HepG2 (cell line): ENCODE data around the gene ANKRD39. TPM values are rescaled to one million over a fixed set of nuclear protein-coding genes. Genes with fewer than 3 reads are reported as not detected.
A peak's percentile ranks its signal among the peaks of the same experiment; 100 is the strongest.

ENCODE experiments used
- BCLAF1 ChIP-seq: fragments of 450-650 bp; IDR thresholded peaks from 2 replicates; pipeline ENCODE4 v1.6.1; 2017; ENCODE audit warnings: mild to moderate bottlenecking
- DNMT3B ChIP-seq: conservative IDR thresholded peaks from 2 replicates; pipeline ENCODE4 v1.6.1; 2016; ENCODE audit warnings: missing biosample characterization, control low read depth
- GABPB1 ChIP-seq: IDR thresholded peaks from 2 replicates; pipeline ENCODE4 v1.6.1; 2016; ENCODE audit warnings: mild to moderate bottlenecking, missing genetic modification reagents, moderate library complexity, missing compliant biosample characterization
- HCFC1 ChIP-seq: fragments of 150-350 bp; IDR thresholded peaks from 2 replicates; pipeline ENCODE4 v1.6.1; 2014; ENCODE audit warnings: low read depth, low read length
- KLF15 ChIP-seq: sonication (generic); formaldehyde crosslinking; IDR thresholded peaks from 2 replicates; pipeline ENCODE4 v1.8.1; 2023; ENCODE audit warnings: borderline replicate concordance, mild to moderate bottlenecking, inconsistent platforms, missing genetic modification reagents, mixed read lengths
- NONO ChIP-seq, 2 experiments: fragments of 450-650 bp in 1 of 2; sonication (generic) in 1 of 2; formaldehyde crosslinking in 1 of 2; IDR thresholded peaks in 1 of 2; conservative IDR thresholded peaks in 1 of 2; 2 replicates each; pipeline versions ENCODE4 v1.6.1 to v1.8.0; 2017 to 2022; ENCODE audit warnings: mild to moderate bottlenecking in 1 of 2, missing genetic modification reagents in 1 of 2, moderate library complexity in 1 of 2
- REL ChIP-seq: sonication (generic); formaldehyde crosslinking; conservative IDR thresholded peaks from 2 replicates; pipeline ENCODE4 v1.8.0; 2022; ENCODE audit warnings: mild to moderate bottlenecking, missing genetic modification reagents, moderate library complexity
- REPIN1 ChIP-seq: sonication (generic); formaldehyde crosslinking; IDR thresholded peaks from 2 replicates; pipeline ENCODE4 v1.8.0; 2022; ENCODE audit warnings: missing genetic modification reagents, low read depth, mild to moderate bottlenecking, borderline replicate concordance
- SP140L ChIP-seq: sonication (generic); formaldehyde crosslinking; IDR thresholded peaks from 2 replicates; pipeline ENCODE4 v1.4.0; 2020; ENCODE audit warnings: missing genetic modification reagents, borderline replicate concordance
- ZBTB37 ChIP-seq: sonication (generic); formaldehyde crosslinking; IDR thresholded peaks from 2 replicates; pipeline ENCODE4 v1.4.0; 2020; ENCODE audit warnings: mild to moderate bottlenecking, missing genetic modification reagents
- ZNF547 ChIP-seq: sonication (generic); formaldehyde crosslinking; IDR thresholded peaks from 2 replicates; pipeline ENCODE4 v1.5.1; 2020; ENCODE audit warnings: mild to moderate bottlenecking, missing genetic modification reagents
- ZNF597 ChIP-seq: sonication (generic); formaldehyde crosslinking; IDR thresholded peaks from 2 replicates; pipeline ENCODE4 v1.5.0; 2020; ENCODE audit warnings: missing genetic modification reagents
- polyA plus RNA-seq, 8 experiments: library from polyadenylated mRNA; depleted of rRNA in 3 of 8; stranded (reverse) in 7 of 8; unstranded in 1 of 8; fragments of >200 nt; fragmentation: Illumina TruSeq in 4 of 8; extraction: Trizol in 4 of 8; gene quantifications; 2 replicates each; pipeline versions ENCODE4 v1.2.1 to v1.2.3, GENCODE V29; 2011 to 2016; ENCODE audit warnings: low read depth in 4 of 8, missing spikeins in 1 of 8, mixed read lengths in 1 of 8; ENCODE audit not compliant: insufficient read depth in 1 of 8
- total RNA-seq, 5 experiments: library from RNA; depleted of rRNA; stranded (reverse); fragments of >200 nt; fragmentation: Illumina TruSeq; extraction: Trizol; gene quantifications; 2 replicates each; pipeline ENCODE4 v1.2.3, GENCODE V29; 2016; ENCODE audit warnings: low read depth in 1 of 5
- TF ChIP-seq, protein P1 (sequence below): sonication (generic); formaldehyde crosslinking; IDR thresholded peaks from 2 replicates; pipeline ENCODE4 v1.8.1; 2023; ENCODE audit warnings: mild to moderate bottlenecking, missing genetic modification reagents, borderline replicate concordance
- TF ChIP-seq, protein P2 (sequence below): sonication (generic); formaldehyde crosslinking; IDR thresholded peaks from 2 replicates; pipeline ENCODE4 v1.4.0; 2020; ENCODE audit warnings: missing genetic modification reagents
- TF ChIP-seq, protein P3 (sequence below): sonication (generic); formaldehyde crosslinking; IDR thresholded peaks from 2 replicates; pipeline ENCODE4 v1.4.0; 2020; ENCODE audit warnings: missing genetic modification reagents
- TF ChIP-seq, protein P4 (sequence below): sonication (generic); formaldehyde crosslinking; IDR thresholded peaks from 2 replicates; pipeline ENCODE4 v1.8.0; 2022; ENCODE audit warnings: low read depth, missing genetic modification reagents

Gene ANKRD39
- total and polyA plus RNA-seq, 2 of the 13 experiments (the other 11 are each of a cell fraction or from before 2014, with no cell fraction given) = 23.2 to 24.8 TPM

DNA sequence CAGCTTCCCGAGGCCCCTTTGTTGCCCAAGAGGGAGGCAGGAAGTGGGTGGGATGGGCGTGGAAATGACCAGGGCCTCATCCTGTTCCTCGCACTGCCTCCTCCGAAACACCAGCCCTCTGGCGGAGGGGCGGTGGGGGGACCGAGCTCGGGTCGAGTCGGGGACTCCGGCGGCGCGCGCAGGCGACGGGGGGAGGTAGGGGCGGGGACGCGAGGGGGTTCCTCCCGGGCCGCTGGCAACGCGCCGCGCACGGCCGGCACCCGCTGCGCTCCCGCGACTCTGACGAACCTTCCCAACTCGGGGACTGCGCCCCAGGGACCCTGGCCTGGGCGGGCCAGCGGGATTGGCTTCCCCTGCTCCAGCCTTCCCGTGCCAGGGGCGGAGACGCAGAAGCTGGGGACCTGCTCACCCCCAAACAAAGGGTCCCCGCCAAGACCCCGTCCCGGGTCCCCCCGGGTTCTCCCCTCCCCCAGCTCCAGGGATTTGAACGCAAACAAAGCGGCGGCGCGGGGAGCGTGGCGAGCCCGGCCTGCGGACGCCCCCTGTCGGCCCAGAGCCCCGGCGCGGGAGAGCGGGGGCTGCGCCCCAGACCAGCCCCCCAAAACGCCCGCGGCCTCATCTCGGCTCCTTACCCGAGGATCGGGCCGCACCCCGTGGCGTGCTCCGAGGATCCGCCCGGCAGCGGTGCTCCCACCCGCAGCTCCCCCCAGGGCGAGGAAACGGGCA lies 10.9 kb upstream of the ANKRD39 start (continued):
- no peak for TF ChIP-seq NONO (IDR thresholded peaks at IDR 0.05)
- TF ChIP-seq NONO (CRISPR knock-in tag; conservative IDR thresholded peaks at IDR 0.05) = peak; percentile 54
- TF ChIP-seq DNMT3B (CRISPR knock-in tag) = 0 out of 2 replicates have a peak, but pooled peaks have one; percentile 73
- TF ChIP-seq ZNF547 (CRISPR knock-in tag) = peak; percentile 16
- TF ChIP-seq ZNF597 = no peak
- no peak for TF ChIP-seq REL (CRISPR knock-in tag)
- TF ChIP-seq SP140L = no peak
- TF ChIP-seq KLF15 (CRISPR knock-in tag) = no peak; the same call in 1 of the 2 replicates
- TF ChIP-seq, protein P1, sequence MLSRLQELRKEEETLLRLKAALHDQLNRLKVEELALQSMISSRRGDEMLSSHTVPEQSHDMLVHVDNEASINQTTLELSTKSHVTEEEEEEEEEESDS (CRISPR knock-in tag) = no peak
- TF ChIP-seq BCLAF1 = no peak
- TF ChIP-seq, protein P2, sequence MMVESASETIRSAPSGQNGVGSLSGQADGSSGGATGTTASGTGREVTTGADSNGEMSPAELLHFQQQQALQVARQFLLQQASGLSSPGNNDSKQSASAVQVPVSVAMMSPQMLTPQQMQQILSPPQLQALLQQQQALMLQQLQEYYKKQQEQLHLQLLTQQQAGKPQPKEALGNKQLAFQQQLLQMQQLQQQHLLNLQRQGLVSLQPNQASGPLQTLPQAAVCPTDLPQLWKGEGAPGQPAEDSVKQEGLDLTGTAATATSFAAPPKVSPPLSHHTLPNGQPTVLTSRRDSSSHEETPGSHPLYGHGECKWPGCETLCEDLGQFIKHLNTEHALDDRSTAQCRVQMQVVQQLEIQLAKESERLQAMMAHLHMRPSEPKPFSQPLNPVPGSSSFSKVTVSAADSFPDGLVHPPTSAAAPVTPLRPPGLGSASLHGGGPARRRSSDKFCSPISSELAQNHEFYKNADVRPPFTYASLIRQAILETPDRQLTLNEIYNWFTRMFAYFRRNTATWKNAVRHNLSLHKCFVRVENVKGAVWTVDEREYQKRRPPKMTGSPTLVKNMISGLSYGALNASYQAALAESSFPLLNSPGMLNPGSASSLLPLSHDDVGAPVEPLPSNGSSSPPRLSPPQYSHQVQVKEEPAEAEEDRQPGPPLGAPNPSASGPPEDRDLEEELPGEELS (CRISPR knock-in tag) = peak; percentile 80
- peak; percentile 34; the same call in 1 of the 2 replicates for TF ChIP-seq REPIN1 (CRISPR knock-in tag)
- TF ChIP-seq HCFC1 = no peak
- peak; percentile 90 for TF ChIP-seq GABPB1 (CRISPR knock-in tag)
- TF ChIP-seq ZBTB37 (CRISPR knock-in tag) = no peak
- TF ChIP-seq, protein P3, sequence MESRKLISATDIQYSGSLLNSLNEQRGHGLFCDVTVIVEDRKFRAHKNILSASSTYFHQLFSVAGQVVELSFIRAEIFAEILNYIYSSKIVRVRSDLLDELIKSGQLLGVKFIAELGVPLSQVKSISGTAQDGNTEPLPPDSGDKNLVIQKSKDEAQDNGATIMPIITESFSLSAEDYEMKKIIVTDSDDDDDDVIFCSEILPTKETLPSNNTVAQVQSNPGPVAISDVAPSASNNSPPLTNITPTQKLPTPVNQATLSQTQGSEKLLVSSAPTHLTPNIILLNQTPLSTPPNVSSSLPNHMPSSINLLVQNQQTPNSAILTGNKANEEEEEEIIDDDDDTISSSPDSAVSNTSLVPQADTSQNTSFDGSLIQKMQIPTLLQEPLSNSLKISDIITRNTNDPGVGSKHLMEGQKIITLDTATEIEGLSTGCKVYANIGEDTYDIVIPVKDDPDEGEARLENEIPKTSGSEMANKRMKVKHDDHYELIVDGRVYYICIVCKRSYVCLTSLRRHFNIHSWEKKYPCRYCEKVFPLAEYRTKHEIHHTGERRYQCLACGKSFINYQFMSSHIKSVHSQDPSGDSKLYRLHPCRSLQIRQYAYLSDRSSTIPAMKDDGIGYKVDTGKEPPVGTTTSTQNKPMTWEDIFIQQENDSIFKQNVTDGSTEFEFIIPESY = peak; percentile 5; the same call in 1 of the 2 replicates
- TF ChIP-seq, protein P4, sequence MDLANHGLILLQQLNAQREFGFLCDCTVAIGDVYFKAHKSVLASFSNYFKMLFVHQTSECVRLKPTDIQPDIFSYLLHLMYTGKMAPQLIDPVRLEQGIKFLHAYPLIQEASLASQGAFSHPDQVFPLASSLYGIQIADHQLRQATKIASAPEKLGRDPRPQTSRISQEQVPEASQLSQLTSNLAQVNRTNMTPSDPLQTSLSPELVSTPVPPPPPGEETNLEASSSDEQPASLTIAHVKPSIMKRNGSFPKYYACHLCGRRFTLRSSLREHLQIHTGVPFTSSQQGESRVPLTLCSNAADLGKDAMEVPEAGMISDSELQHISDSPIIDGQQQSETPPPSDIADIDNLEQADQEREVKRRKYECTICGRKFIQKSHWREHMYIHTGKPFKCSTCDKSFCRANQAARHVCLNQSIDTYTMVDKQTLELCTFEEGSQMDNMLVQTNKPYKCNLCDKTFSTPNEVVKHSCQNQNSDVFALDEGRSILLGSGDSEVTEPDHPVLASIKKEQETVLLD = 0 out of 2 replicates have a peak, but pooled peaks have one; percentile 18
